ENCODE data around the gene DAND5. TPM values are rescaled to one million over a fixed set of nuclear protein-coding genes. Genes with fewer than 3 reads are reported as not detected.
"Not testable (repeated sequence)": the region's sequence is repeated elsewhere in the genome, so short reads cannot be mapped to it uniquely, and the experiment has no call there.

The DAND5 gene
- total and polyA plus RNA-seq, 9 donors = 0.11 to 0.15 TPM; not detected in 7

GRCh38 chr19:12974301-12975220 lies 5.2 kb downstream of the DAND5 start:
- peak in 1 of 5 donors; percentile 34 for DNase-seq
- H3K36me3 ChIP-seq = no peaks in the 10 kb centered on the region
- intact Hi-C loops (cut with DNase I) = loop anchor here (5.0 to 10.0 kb wide), 3 partner anchors 288 to 620 kb away; no protein-coding TSS in a partner anchor
- peaks cover 2% of the 10 kb centered on the region for H3K4me1 ChIP-seq (ENCODE audit: insufficient read depth)
- no peak for TF ChIP-seq POLR2A (IDR thresholded peaks at IDR 0.05)
- no peak for TF ChIP-seq CTCF (IDR thresholded peaks at IDR 0.05)
- no peak for TF ChIP-seq EP300 (IDR thresholded peaks at IDR 0.05)
- H3K4me3 ChIP-seq = no peak overlapping the region
- H3K9me3 ChIP-seq = no peaks in the 10 kb centered on the region
- no peak overlapping the region for H3K27ac ChIP-seq
- H3K27me3 ChIP-seq = no peaks in the 10 kb centered on the region
- 65 to 70% (median 69%) methylated on average over 15 to 19 of the region's 19 CpGs for WGBS, 3 donors

- no peak overlapping the region for H3K4me3 ChIP-seq
- no peak overlapping the region for H3K27ac ChIP-seq
- intact Hi-C loops (cut with DNase I) = loop anchor here (5.0 to 10.0 kb wide), 3 partner anchors 287 to 620 kb away; no protein-coding TSS in a partner anchor
- WGBS, 3 donors = 55 to 73% (median 70%) methylated on average over 12 to 17 of the region's 17 CpGs
- no peak for DNase-seq
- peaks cover 2% of the 10 kb centered on the region for H3K4me1 ChIP-seq (ENCODE audit: insufficient read depth)
- H3K27me3 ChIP-seq = no peaks in the 10 kb centered on the region
- H3K36me3 ChIP-seq = no peaks in the 10 kb centered on the region
- no peaks in the 10 kb centered on the region for H3K9me3 ChIP-seq
- no peak for TF ChIP-seq CTCF (IDR thresholded peaks at IDR 0.05)
- TF ChIP-seq POLR2A (IDR thresholded peaks at IDR 0.05) = no peak
- TF ChIP-seq EP300 (IDR thresholded peaks at IDR 0.05) = no peak
These were observed 5.9 kb downstream of the DAND5 start for GRCh38 chr19:12975221-12975741.

- intact Hi-C loops (cut with DNase I) = loop anchor here (2.0 to 10.0 kb wide), 4 partner anchors 119 to 619 kb away; no protein-coding TSS in a partner anchor
- not testable (repeated sequence) for H3K4me3 ChIP-seq; DNase-seq; H3K27me3 ChIP-seq; H3K27ac ChIP-seq; H3K36me3 ChIP-seq; H3K4me1 ChIP-seq (ENCODE audit: insufficient read depth); H3K9me3 ChIP-seq
- 71 to 84% (median 81%) methylated on average over 7 of the region's 7 CpGs for WGBS, 3 donors
These were observed 6.7 kb downstream of the DAND5 start for GRCh38 chr19:12976109-12976508.

- Histone ChIP-seq H3K27ac (no peak overlapping the region), H3K9me3 (no peaks in the 10 kb centered on the region), H3K27me3 (no peaks in the 10 kb centered on the region), H3K36me3 (no peaks in the 10 kb centered on the region), H3K4me3 (no peak overlapping the region), H3K4me1 (ENCODE audit: insufficient read depth) (peaks cover 3% of the 10 kb centered on the region)
- DNase-seq = no peak
- WGBS, 3 donors = 90 to 93% (median 91%) methylated on average over 3 of the region's 3 CpGs
- TF ChIP-seq CTCF (IDR thresholded peaks at IDR 0.05) (no peak), POLR2A (IDR thresholded peaks at IDR 0.05) (no peak), EP300 (IDR thresholded peaks at IDR 0.05) (no peak)
- intact Hi-C loops (cut with DNase I) = loop anchor here (2.0 to 10.0 kb wide), 5 partner anchors 82 to 615 kb away; no protein-coding TSS in a partner anchor
These were observed 10.6 kb downstream of the DAND5 start for GRCh38 chr19:12979974-12980373.

All from ovary (tissue), 9 donors.